Caco-2 (cell line): ENCODE measurements around the gene YIPF3. TPM values are rescaled to one million over a fixed set of nuclear protein-coding genes. Genes with fewer than 3 reads are reported as not detected.

Experiments
- BruUV-seq: library from RNA; stranded (reverse); fragments of 400-500 nt; replicated peaks from 2 replicates; lab custom pipeline; 2021; lab: Mats Ljungman, UMichigan
- CTCF ChIA-PET: fragments of 300-600 bp; sonication (Branson Sonifier 250); formaldehyde crosslinking; loops from one replicate; lab custom pipeline; 2022; ENCODE audit warnings: antibody characterized with exemption; lab: Charles Lee
- POLR2A ChIA-PET: fragments of 300-600 bp; sonication (Branson Sonifier 250); formaldehyde crosslinking; loops from one replicate; lab custom pipeline; 2022; ENCODE audit warnings: antibody characterized with exemption; lab: Charles Lee
- DNase-seq, 2 experiments: peaks; one replicate each; pipeline versions ENCODE4 v3.0.0 to v3.0.0-alpha.2; 2020 to 2022
- H3K27me3 ChIP-seq: replicated peaks from 2 replicates; pipeline ENCODE4 v1.6.0; 2011; ENCODE audit warnings: low read length; ENCODE audit not compliant: control insufficient read depth, insufficient read depth
- H3K36me3 ChIP-seq: 2 replicates; pipeline ENCODE4 v1.5.1; 2011; ENCODE audit warnings: low read length; ENCODE audit not compliant: control insufficient read depth, insufficient read depth
- H3K4me1 ChIP-seq: fragments of 250-450 bp; sonication (Bioruptor Pico); 2 replicates; pipeline ENCODE4 v1.5.1; 2020; ENCODE audit warnings: mild to moderate bottlenecking
- H3K4me3 ChIP-seq: 2 replicates; pipeline ENCODE4 v1.5.1; 2011; ENCODE audit warnings: low read depth, mild to moderate bottlenecking, control low read depth, low read length
- H3K9me3 ChIP-seq: fragments of 250-450 bp; sonication (Bioruptor Pico); 2 replicates; pipeline ENCODE4 v1.5.1; 2020; ENCODE audit warnings: mild to moderate bottlenecking, moderate library complexity
- H3K27ac Mint-ChIP-seq: one replicate; pipeline ENCODE4 v1.8.0; 2022; ENCODE audit warnings: mixed read lengths; ENCODE audit not compliant: unreplicated experiment
- H3K27me3 Mint-ChIP-seq: one replicate; pipeline ENCODE4 v1.8.0; 2022; ENCODE audit warnings: mixed read lengths; ENCODE audit not compliant: insufficient read depth, unreplicated experiment
- H3K36me3 Mint-ChIP-seq: one replicate; pipeline ENCODE4 v1.8.0; 2022; ENCODE audit warnings: mild to moderate bottlenecking, mixed read lengths; ENCODE audit not compliant: insufficient read depth, unreplicated experiment
- H3K4me1 Mint-ChIP-seq: one replicate; pipeline ENCODE4 v1.8.0; 2022; ENCODE audit warnings: low read depth, mixed read lengths; ENCODE audit not compliant: unreplicated experiment
- H3K4me3 Mint-ChIP-seq: one replicate; pipeline ENCODE4 v1.8.0; 2022; ENCODE audit warnings: mild to moderate bottlenecking, moderate library complexity, mixed read lengths; ENCODE audit not compliant: unreplicated experiment
- H3K9me3 Mint-ChIP-seq: one replicate; pipeline ENCODE4 v1.8.0; 2022; ENCODE audit warnings: mixed read lengths; ENCODE audit not compliant: unreplicated experiment
- CTCF ChIP-seq, 2 experiments: fragments of 200-600 bp in 1 of 2; IDR thresholded peaks; 1 replicate in 1 of 2; 2 replicates in 1 of 2; pipeline versions ENCODE4 v1.5.1 to v1.8.0; 2011 to 2022; ENCODE audit warnings: antibody characterized with exemption in 1 of 2, control low read depth in 1 of 2, inconsistent platforms in 1 of 2, low read depth in 1 of 2, low read length in 1 of 2, mild to moderate bottlenecking in 1 of 2, moderate library complexity in 1 of 2; ENCODE audit not compliant: insufficient read depth in 1 of 2, severe bottlenecking in 1 of 2, unreplicated experiment in 1 of 2
- intact Hi-C: fragments of 100-400 bp; cut with micrococcal nuclease; formaldehyde crosslinking; loops from one replicate; pipeline ENCODE4 v1.10.0; 2022; ENCODE audit not compliant: unreplicated experiment
- total RNA-seq: library from RNA; stranded (reverse); gene quantifications from 2 replicates; pipeline ENCODE4 v1.2.3, GENCODE V29; 2022

Gene YIPF3
- total RNA-seq, 1 experiment from 2014 or later = 99.8 TPM

- Mint-ChIP-seq H3K27ac (peak overlapping the region; percentile 97), H3K4me1 (peaks cover 25% of the 10 kb centered on the region), H3K36me3 (peaks cover 10% of the 10 kb centered on the region), H3K9me3 (no peaks in the 10 kb centered on the region), H3K27me3 (no peaks in the 10 kb centered on the region), H3K4me3 (peak overlapping the region; percentile 97)
- no peak for DNase-seq
- intact Hi-C loops = no loop called here
- TSS peak; percentile 41 for BruUV-seq
- CTCF ChIA-PET = interaction anchor here (0.7 to 1.2 kb wide), 5 partner anchors 16 to 1708 kb away, joined by 3 to 7 read pairs (median 3); no protein-coding TSS in a partner anchor
- peak overlapping the region; percentile 68 for H3K4me3 ChIP-seq
- no peaks in the 10 kb centered on the region for H3K36me3 ChIP-seq
- no peak for TF ChIP-seq CTCF (IDR thresholded peaks at IDR 0.05; ENCODE audit: insufficient read depth in 1 of 2, low read depth in 1 of 2, low read length in 1 of 2, severe bottlenecking in 1 of 2, unreplicated experiment in 1 of 2)
- no peaks in the 10 kb centered on the region for H3K27me3 ChIP-seq
- H3K9me3 ChIP-seq = no peaks in the 10 kb centered on the region
- H3K4me1 ChIP-seq = peaks cover 17% of the 10 kb centered on the region; the same call in 1 of the 2 replicates
- POLR2A ChIA-PET = interaction anchor here (0.6 to 1.1 kb wide), 8 partner anchors 15 to 494 kb away, joined by 3 to 7 read pairs (median 4); partner anchors contain the start of genes CUL9, POLR1C, PPP2R5D and YIPF3
Observed at GRCh38 chr6:43478008-43478372, 38.7 kb downstream of the YIPF3 start.

- ChIA-PET CTCF (interaction anchor here (0.5 to 1.2 kb wide), 8 partner anchors 16 to 1709 kb away, joined by 3 to 12 read pairs (median 3); no protein-coding TSS in a partner anchor), POLR2A (interaction anchor here (0.5 to 1.1 kb wide), 11 partner anchors 14 to 493 kb away, joined by 3 to 7 read pairs (median 4); partner anchors contain the start of genes CUL9, DLK2, POLR1C and PPP2R5D)
- no TSS peak for BruUV-seq
- H3K9me3 ChIP-seq = no peaks in the 10 kb centered on the region
- peak within 1 kb of the TSS; percentile 68 for H3K4me3 ChIP-seq
- peak within 1 kb of the TSS; percentile 97 for H3K4me3 Mint-ChIP-seq
- H3K36me3 Mint-ChIP-seq = peaks cover 10% of the 10 kb centered on the region
- H3K27ac Mint-ChIP-seq = peak within 1 kb of the TSS; percentile 97
- no peaks in the 10 kb centered on the region for H3K27me3 ChIP-seq
- intact Hi-C loops = loop anchor here (1.0 kb wide), 1 partner anchor 41 kb away; no protein-coding TSS in a partner anchor
- no peaks in the 10 kb centered on the region for H3K27me3 Mint-ChIP-seq
- no peaks in the 10 kb centered on the region for H3K9me3 Mint-ChIP-seq
- peaks cover 17% of the 10 kb centered on the region; the same call in 1 of the 2 replicates for H3K4me1 ChIP-seq
- no peak for TF ChIP-seq CTCF (IDR thresholded peaks at IDR 0.05; ENCODE audit: insufficient read depth in 1 of 2, low read depth in 1 of 2, low read length in 1 of 2, severe bottlenecking in 1 of 2, unreplicated experiment in 1 of 2)
- H3K4me1 Mint-ChIP-seq = peaks cover 25% of the 10 kb centered on the region
- H3K36me3 ChIP-seq = no peaks in the 10 kb centered on the region
- peak; percentile 93 to 96 for DNase-seq
Observed at GRCh38 chr6:43477235-43478007, 39.3 kb downstream of the YIPF3 start, which contains the start of gene TJAP1. Gene TJAP1, plus strand, starts transcription at chr6:43477570. Its CDS starts 21,432 bp downstream, at chr6:43499002.

- H3K27ac Mint-ChIP-seq = peak overlapping the region; percentile 97
- peaks cover 25% of the 10 kb centered on the region for H3K4me1 Mint-ChIP-seq
- TF ChIP-seq CTCF (IDR thresholded peaks at IDR 0.05; ENCODE audit: insufficient read depth in 1 of 2, low read depth in 1 of 2, low read length in 1 of 2, severe bottlenecking in 1 of 2, unreplicated experiment in 1 of 2) = no peak
- BruUV-seq = no TSS peak
- POLR2A ChIA-PET = interaction anchor here (0.6 kb wide), 2 partner anchors 21 to 293 kb away, joined by 3 to 4 read pairs; partner anchors contain the start of genes DLK2 and VEGFA
- H3K36me3 Mint-ChIP-seq = peaks cover 10% of the 10 kb centered on the region
- peak overlapping the region; percentile 97 for H3K4me3 Mint-ChIP-seq
- no peak for DNase-seq
- no peaks in the 10 kb centered on the region for H3K36me3 ChIP-seq
- peaks cover 10% of the 10 kb centered on the region; the same call in 1 of the 2 replicates for H3K4me1 ChIP-seq
- H3K27me3 Mint-ChIP-seq = no peaks in the 10 kb centered on the region
- peak overlapping the region; percentile 68 for H3K4me3 ChIP-seq
- no peaks in the 10 kb centered on the region for H3K9me3 Mint-ChIP-seq
- H3K27me3 ChIP-seq = no peaks in the 10 kb centered on the region
- CTCF ChIA-PET = interaction anchor here (0.6 to 1.6 kb wide), 4 partner anchors 20 to 247 kb away, joined by 3 to 12 read pairs (median 4); no protein-coding TSS in a partner anchor
- no peaks in the 10 kb centered on the region for H3K9me3 ChIP-seq
- intact Hi-C loops = loop anchor here (1.0 kb wide), 1 partner anchor 40 kb away; no protein-coding TSS in a partner anchor
Observed at GRCh38 chr6:43476746-43477145, 40.0 kb downstream of the YIPF3 start.
